Measurements from ENCODE around the gene WDFY2.

- TF ChIP-seq POLR2A (IDR thresholded peaks at IDR 0.05) (no peak), CTCF (IDR thresholded peaks at IDR 0.05) (no peak)
Measured at GRCh38 chr13:51583469-51583874, 790 bp upstream of the WDFY2 start.
